GM23338 (cell line): ENCODE measurements around the gene AKNAD1. TPM values are rescaled to one million over a fixed set of nuclear protein-coding genes. Genes with fewer than 3 reads are reported as not detected.

Experiments
- ATAC-seq: fragments of 200-7000 bp; cut with Tn5 transposase; 3 replicates; pipeline ENCODE4 v1.9.1; 2020
- DNase-seq: peaks from one replicate; pipeline ENCODE4 v3.0.0-alpha.2; 2015; ENCODE audit warnings: low spot score
- H2AFZ ChIP-seq: fragments of 200-600 bp; sonication (generic); 2 replicates; pipeline ENCODE4 v1.8.0; 2016; ENCODE audit warnings: antibody characterized with exemption, mild to moderate bottlenecking, moderate library complexity
- H3F3A ChIP-seq: fragments of 200-600 bp; sonication (generic); replicated peaks from 2 replicates; pipeline ENCODE4 v1.8.0; 2017; ENCODE audit warnings: antibody characterized with exemption, mixed run types, low read depth
- H3K27ac ChIP-seq: fragments of 200-600 bp; sonication (generic); 2 replicates; pipeline ENCODE4 v1.6.1; 2016; ENCODE audit warnings: low read depth
- H3K27me3 ChIP-seq: fragments of 200-600 bp; sonication (generic); 2 replicates; pipeline ENCODE4 v1.8.0; 2016; ENCODE audit warnings: mild to moderate bottlenecking, mixed run types, moderate library complexity; ENCODE audit not compliant: insufficient read depth
- H3K36me3 ChIP-seq: fragments of 200-600 bp; sonication (generic); 2 replicates; pipeline ENCODE4 v1.8.0; 2016; ENCODE audit warnings: mild to moderate bottlenecking; ENCODE audit not compliant: insufficient read depth
- H3K4me1 ChIP-seq: fragments of 200-600 bp; sonication (generic); 2 replicates; pipeline ENCODE4 v1.8.0; 2016; ENCODE audit warnings: mild to moderate bottlenecking, moderate library complexity; ENCODE audit not compliant: insufficient read depth
- H3K4me2 ChIP-seq: fragments of 200-600 bp; sonication (generic); 2 replicates; pipeline ENCODE4 v1.7.1; 2017; ENCODE audit warnings: mixed run types
- H3K4me3 ChIP-seq: fragments of 200-600 bp; sonication (generic); 2 replicates; pipeline ENCODE4 v1.6.1; 2016; ENCODE audit warnings: mixed run types
- H3K79me2 ChIP-seq: fragments of 200-600 bp; sonication (generic); replicated peaks from 2 replicates; pipeline ENCODE4 v1.8.0; 2017; ENCODE audit warnings: mild to moderate bottlenecking; ENCODE audit not compliant: insufficient read depth
- H3K9me2 ChIP-seq: fragments of 200-600 bp; sonication (generic); 2 replicates; pipeline ENCODE4 v1.8.0; 2017; ENCODE audit not compliant: insufficient read depth
- H4K20me1 ChIP-seq: fragments of 200-600 bp; sonication (generic); replicated peaks from 2 replicates; pipeline ENCODE4 v1.8.0; 2017; ENCODE audit warnings: mild to moderate bottlenecking; ENCODE audit not compliant: insufficient read depth
- H3K27ac Mint-ChIP-seq: 2 replicates; pipeline ENCODE4 v1.8.0; 2020; ENCODE audit warnings: inconsistent platforms, mild to moderate bottlenecking, moderate library complexity, mixed read lengths
- H3K27me3 Mint-ChIP-seq: 3 replicates; pipeline ENCODE4 v1.8.0; 2022; ENCODE audit warnings: low read depth, mild to moderate bottlenecking, moderate library complexity, mixed read lengths, inconsistent platforms; ENCODE audit not compliant: insufficient read depth, poor library complexity
- H3K36me3 Mint-ChIP-seq: 3 replicates; pipeline ENCODE4 v1.8.0; 2021; ENCODE audit warnings: low read depth, mild to moderate bottlenecking, inconsistent platforms, moderate library complexity, mixed read lengths
- H3K4me1 Mint-ChIP-seq: 3 replicates; pipeline ENCODE4 v1.8.0; 2020; ENCODE audit warnings: mild to moderate bottlenecking, inconsistent platforms, mixed read lengths
- H3K4me3 Mint-ChIP-seq: 3 replicates; pipeline ENCODE4 v1.8.0; 2021; ENCODE audit warnings: moderate library complexity, mild to moderate bottlenecking, inconsistent platforms, mixed read lengths
- H3K9me3 Mint-ChIP-seq: 3 replicates; pipeline ENCODE4 v1.8.0; 2020; ENCODE audit warnings: moderate library complexity, mild to moderate bottlenecking, inconsistent platforms, mixed read lengths
- CREB1 ChIP-seq: fragments of 250-450 bp; sonication (Bioruptor Pico); IDR thresholded peaks from 2 replicates; pipeline ENCODE4 v1.5.0; 2020; ENCODE audit warnings: low read depth, mild to moderate bottlenecking, moderate library complexity
- ETS1 ChIP-seq: IDR thresholded peaks from 2 replicates; pipeline ENCODE4 v1.6.1; 2016; ENCODE audit warnings: antibody characterized with exemption
- EZH2 ChIP-seq: fragments of 200-600 bp; sonication (generic); IDR thresholded peaks from one replicate; pipeline ENCODE4 v1.8.0; 2017; ENCODE audit warnings: antibody characterized with exemption, mild to moderate bottlenecking, low read depth; ENCODE audit not compliant: unreplicated experiment
- EZH2phosphoT487 ChIP-seq: fragments of 200-600 bp; sonication (generic); IDR thresholded peaks from one replicate; pipeline ENCODE4 v1.8.1; 2018; ENCODE audit warnings: antibody characterized with exemption; ENCODE audit not compliant: unreplicated experiment
- JUNB ChIP-seq: IDR thresholded peaks from one replicate; pipeline ENCODE4 v1.6.1; 2016; ENCODE audit warnings: antibody characterized with exemption; ENCODE audit not compliant: unreplicated experiment
- NANOG ChIP-seq: IDR thresholded peaks from 2 replicates; pipeline ENCODE4 v1.6.1; 2016; ENCODE audit warnings: antibody characterized with exemption, borderline replicate concordance
- POLR2AphosphoS5 ChIP-seq: IDR thresholded peaks from 2 replicates; pipeline ENCODE4 v1.6.1; 2016; ENCODE audit warnings: antibody characterized with exemption, low read depth
- REST ChIP-seq: IDR thresholded peaks from one replicate; pipeline ENCODE4 v1.6.1; 2018; ENCODE audit warnings: antibody characterized with exemption; ENCODE audit not compliant: unreplicated experiment
- STAT1 ChIP-seq: IDR thresholded peaks from one replicate; pipeline ENCODE4 v1.6.1; 2016; ENCODE audit warnings: antibody characterized with exemption; ENCODE audit not compliant: unreplicated experiment
- ZNF114 ChIP-seq: fragments of 250-450 bp; sonication (Bioruptor Pico); IDR thresholded peaks from 2 replicates; pipeline ENCODE4 v1.5.0; 2020; ENCODE audit warnings: mild to moderate bottlenecking, moderate library complexity
- ZNF331 ChIP-seq: fragments of 250-450 bp; sonication (Bioruptor Pico); IDR thresholded peaks from 2 replicates; pipeline ENCODE4 v1.5.0; 2020; ENCODE audit warnings: low read depth, mild to moderate bottlenecking, moderate library complexity
- ZNF462 ChIP-seq: fragments of 250-450 bp; sonication (Bioruptor Pico); IDR thresholded peaks from 2 replicates; pipeline ENCODE4 v1.5.0; 2020; ENCODE audit warnings: mild to moderate bottlenecking, moderate library complexity
- polyA plus RNA-seq: library from polyadenylated mRNA; unstranded; fragments of >200 nt; fragmentation: Nextera tagmentation; extraction: Ambion mirVana; gene quantifications from 2 replicates; pipeline ENCODE4 v1.2.1, GENCODE V29; 2016
- total RNA-seq: library from RNA; depleted of rRNA; stranded (reverse); fragments of >200 nt; shearing (Covaris generic); gene quantifications from 2 replicates; pipeline ENCODE4 v1.2.3, GENCODE V29; 2014
- TF ChIP-seq, protein P1 (sequence below), 2 experiments: fragments of 200-600 bp in 1 of 2; sonication (generic) in 1 of 2; conservative IDR thresholded peaks; 2 replicates each; pipeline versions ENCODE4 v1.5.1 to v1.6.1; 2016 to 2017; ENCODE audit warnings: antibody characterized with exemption in 2 of 2, low read depth in 2 of 2, mild to moderate bottlenecking in 2 of 2, moderate library complexity in 1 of 2

The AKNAD1 gene
- total and polyA plus RNA-seq, 2 experiments from 2014 or later = not detected

- Histone ChIP-seq H3K79me2 (no peaks in the 10 kb centered on the region), H4K20me1 (no peaks in the 10 kb centered on the region), H3K4me1 (no peaks in the 10 kb centered on the region), H3K4me3 (no peak overlapping the region), H2AFZ (0 out of 2 replicates have a peak overlapping the region, but pooled peaks have one; percentile 64), H3F3A (no peaks in the 10 kb centered on the region), H3K27ac (no peak overlapping the region), H3K36me3 (no peaks in the 10 kb centered on the region), H3K27me3 (no peaks in the 10 kb centered on the region), H3K9me2 (no peaks in the 10 kb centered on the region), H3K4me2 (no peak overlapping the region)
- Mint-ChIP-seq H3K4me1 (peaks cover 6% of the 10 kb centered on the region), H3K27ac (no peak overlapping the region), H3K9me3 (no peaks in the 10 kb centered on the region; the same call in 2 of the 3 replicates), H3K27me3 (no peaks in the 10 kb centered on the region), H3K4me3 (no peak overlapping the region), H3K36me3 (no peaks in the 10 kb centered on the region)
- TF ChIP-seq CREB1 (no peak), ZNF331 (CRISPR knock-in tag) (no peak), ETS1 (no peak), JUNB (no peak), REST (no peak), NANOG (no peak), EZH2phosphoT487 (no peak), EZH2 (no peak), POLR2AphosphoS5 (no peak), STAT1 (no peak), ZNF114 (no peak), ZNF462 (CRISPR knock-in tag) (no peak)
- TF ChIP-seq, protein P1, sequence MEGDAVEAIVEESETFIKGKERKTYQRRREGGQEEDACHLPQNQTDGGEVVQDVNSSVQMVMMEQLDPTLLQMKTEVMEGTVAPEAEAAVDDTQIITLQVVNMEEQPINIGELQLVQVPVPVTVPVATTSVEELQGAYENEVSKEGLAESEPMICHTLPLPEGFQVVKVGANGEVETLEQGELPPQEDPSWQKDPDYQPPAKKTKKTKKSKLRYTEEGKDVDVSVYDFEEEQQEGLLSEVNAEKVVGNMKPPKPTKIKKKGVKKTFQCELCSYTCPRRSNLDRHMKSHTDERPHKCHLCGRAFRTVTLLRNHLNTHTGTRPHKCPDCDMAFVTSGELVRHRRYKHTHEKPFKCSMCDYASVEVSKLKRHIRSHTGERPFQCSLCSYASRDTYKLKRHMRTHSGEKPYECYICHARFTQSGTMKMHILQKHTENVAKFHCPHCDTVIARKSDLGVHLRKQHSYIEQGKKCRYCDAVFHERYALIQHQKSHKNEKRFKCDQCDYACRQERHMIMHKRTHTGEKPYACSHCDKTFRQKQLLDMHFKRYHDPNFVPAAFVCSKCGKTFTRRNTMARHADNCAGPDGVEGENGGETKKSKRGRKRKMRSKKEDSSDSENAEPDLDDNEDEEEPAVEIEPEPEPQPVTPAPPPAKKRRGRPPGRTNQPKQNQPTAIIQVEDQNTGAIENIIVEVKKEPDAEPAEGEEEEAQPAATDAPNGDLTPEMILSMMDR (conservative IDR thresholded peaks at IDR 0.05; ENCODE audit: low read depth in 2 of 2) = no peak
- DNase-seq = no peak
- ATAC-seq = no peak
Measured at GRCh38 chr1:108843390-108844137, 13.3 kb downstream of the AKNAD1 start.
